Fibroblast of villous mesenchyme (primary cell): Measurements from ENCODE around the gene SLC2A13. TPM values are rescaled to one million over a fixed set of nuclear protein-coding genes. Genes with fewer than 3 reads are reported as not detected.
A peak's percentile ranks its signal among the peaks of the same experiment; 100 is the strongest.

Experiments used
- DNase-seq: peaks from one replicate; pipeline ENCODE4 v3.0.0-alpha.2; 2010; ENCODE audit warnings: low read depth
- H3K4me3 ChIP-seq: 2 replicates; pipeline ENCODE4 v1.5.1; 2011; ENCODE audit warnings: low read depth, mild to moderate bottlenecking, low read length
- CTCF ChIP-seq: IDR thresholded peaks from 2 replicates; pipeline ENCODE4 v1.5.1; 2012; ENCODE audit warnings: low read depth, mild to moderate bottlenecking, low read length; ENCODE audit not compliant: insufficient read depth
- total RNA-seq: library from RNA; depleted of rRNA; stranded (reverse); fragments of >200 nt; gene quantifications from 2 replicates; pipeline ENCODE4 v1.2.3, GENCODE V29; 2012

SLC2A13 gene
- total RNA-seq, 1 donor = 16.4 TPM

GRCh38 chr12:39946361-39947280 is 159.3 kb downstream of the SLC2A13 start:
- TF ChIP-seq CTCF = no peak
- DNase-seq = no peak
- H3K4me3 ChIP-seq = no peak overlapping the region

- no peak for DNase-seq
- H3K4me3 ChIP-seq = no peak overlapping the region
- no peak for TF ChIP-seq CTCF
These were observed 168.8 kb downstream of the SLC2A13 start for GRCh38 chr12:39937119-39937518.

GRCh38 chr12:39935839-39936238 is 170.0 kb downstream of the SLC2A13 start:
- H3K4me3 ChIP-seq = no peak overlapping the region
- no peak for DNase-seq
- TF ChIP-seq CTCF = no peak

GRCh38 chr12:39935275-39935674 is 170.6 kb downstream of the SLC2A13 start:
- TF ChIP-seq CTCF = no peak
- DNase-seq = peak; percentile 6
- no peak overlapping the region for H3K4me3 ChIP-seq

- TF ChIP-seq CTCF = no peak
- DNase-seq = peak; percentile 58
- H3K4me3 ChIP-seq = no peak overlapping the region
These were observed 174.0 kb downstream of the SLC2A13 start for GRCh38 chr12:39931857-39932256.

- no peak for TF ChIP-seq CTCF
- no peak overlapping the region for H3K4me3 ChIP-seq
- no peak for DNase-seq
These were observed 174.7 kb downstream of the SLC2A13 start for GRCh38 chr12:39931231-39931630.

- H3K4me3 ChIP-seq = no peak overlapping the region
- DNase-seq = no peak
- no peak for TF ChIP-seq CTCF
These were observed 175.8 kb downstream of the SLC2A13 start for GRCh38 chr12:39930101-39930500.
